OCI-LY3 (cell line): ENCODE data around the gene GALNT11.
"Not testable (repeated sequence)": the region's sequence is repeated elsewhere in the genome, so short reads cannot be mapped to it uniquely, and the experiment has no call there.

Experiments
- H2AFZ ChIP-seq: fragments of 200-600, 300-600 bp; shearing (Covaris generic); 2 replicates; pipeline ENCODE4 v1.6.0; 2014; ENCODE audit warnings: antibody characterized with exemption, low read depth, low read length
- H3K27ac ChIP-seq: fragments of 200-600, 300-600 bp; sonication (generic); 2 replicates; pipeline ENCODE4 v1.5.1; 2014; ENCODE audit warnings: mild to moderate bottlenecking, low read length, moderate library complexity, mixed read lengths
- H3K27me3 ChIP-seq: fragments of 200-600, 300-600 bp; sonication (generic); 2 replicates; pipeline ENCODE4 v1.6.1; 2014; ENCODE audit warnings: low read depth, low read length, mixed read lengths
- H3K36me3 ChIP-seq: fragments of 200-600, 300-600 bp; sonication (generic); replicated peaks from 2 replicates; pipeline ENCODE3; 2014; ENCODE audit warnings: low read depth, low read length, mixed read lengths
- H3K4me1 ChIP-seq: fragments of 300-600, 200-600 bp; sonication (generic); 2 replicates; pipeline ENCODE4 v1.6.1; 2014; ENCODE audit warnings: low read length, mixed read lengths
- H3K4me2 ChIP-seq: fragments of 200-600, 300-600 bp; sonication (generic); 2 replicates; pipeline ENCODE4 v1.6.1; 2014; ENCODE audit warnings: low read length, mixed read lengths
- H3K4me3 ChIP-seq: fragments of 300-600, 200-600 bp; sonication (generic); 2 replicates; pipeline ENCODE4 v1.5.1; 2014; ENCODE audit warnings: antibody characterized with exemption, mild to moderate bottlenecking, low read length, moderate library complexity
- H3K79me2 ChIP-seq: fragments of 300-600, 200-600 bp; shearing (Covaris generic); 2 replicates; pipeline ENCODE4 v1.6.1; 2014; ENCODE audit warnings: mild to moderate bottlenecking, low read length, mixed read lengths
- H3K9ac ChIP-seq: fragments of 300-600, 200-600 bp; shearing (Covaris generic); 2 replicates; pipeline ENCODE4 v1.6.0; 2014; ENCODE audit warnings: mild to moderate bottlenecking, low read length, moderate library complexity
- H3K9me3 ChIP-seq: fragments of 200-600, 300-600 bp; shearing (Covaris generic); 2 replicates; pipeline ENCODE4 v1.6.1; 2014; ENCODE audit warnings: low read length, mixed read lengths; ENCODE audit not compliant: insufficient read depth
- H4K20me1 ChIP-seq: fragments of 200-600, 300-600 bp; sonication (generic); 2 replicates; pipeline ENCODE4 v1.6.1; 2016; ENCODE audit warnings: low read length, mixed read lengths; ENCODE audit not compliant: insufficient read depth
- CTCF ChIP-seq: fragments of 200-600, 300-600 bp; sonication (generic); IDR thresholded peaks from 2 replicates; pipeline ENCODE4 v1.5.1; 2014; ENCODE audit warnings: antibody characterized with exemption, low read length, low read depth
- EZH2phosphoT487 ChIP-seq: fragments of 200-600 bp; shearing (Covaris generic); IDR thresholded peaks from 2 replicates; pipeline ENCODE4 v1.6.1; 2018; ENCODE audit warnings: antibody characterized with exemption, mixed run types, low read depth

Gene GALNT11

DNA sequence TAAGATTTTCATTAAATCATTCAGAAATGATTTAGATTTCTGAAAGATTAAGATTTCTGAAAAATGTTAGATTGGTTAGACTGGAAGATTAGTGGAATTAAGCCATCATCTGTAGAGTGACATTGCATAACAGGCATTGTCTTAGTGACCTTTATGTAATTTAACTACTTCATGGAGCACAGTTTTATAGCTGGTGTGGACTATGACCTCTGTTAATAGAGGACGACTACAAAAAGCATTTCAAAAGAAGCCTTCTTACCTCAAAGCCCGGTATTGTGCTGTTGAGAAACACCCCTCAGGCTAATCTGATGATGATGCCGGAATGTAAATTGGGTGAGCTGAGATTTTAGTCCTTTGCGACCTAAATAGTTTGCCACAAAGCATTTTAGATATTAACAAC, 55.6 kb downstream of the GALNT11 start:
- TF ChIP-seq EZH2phosphoT487 (no peak), CTCF (no peak)

DNA sequence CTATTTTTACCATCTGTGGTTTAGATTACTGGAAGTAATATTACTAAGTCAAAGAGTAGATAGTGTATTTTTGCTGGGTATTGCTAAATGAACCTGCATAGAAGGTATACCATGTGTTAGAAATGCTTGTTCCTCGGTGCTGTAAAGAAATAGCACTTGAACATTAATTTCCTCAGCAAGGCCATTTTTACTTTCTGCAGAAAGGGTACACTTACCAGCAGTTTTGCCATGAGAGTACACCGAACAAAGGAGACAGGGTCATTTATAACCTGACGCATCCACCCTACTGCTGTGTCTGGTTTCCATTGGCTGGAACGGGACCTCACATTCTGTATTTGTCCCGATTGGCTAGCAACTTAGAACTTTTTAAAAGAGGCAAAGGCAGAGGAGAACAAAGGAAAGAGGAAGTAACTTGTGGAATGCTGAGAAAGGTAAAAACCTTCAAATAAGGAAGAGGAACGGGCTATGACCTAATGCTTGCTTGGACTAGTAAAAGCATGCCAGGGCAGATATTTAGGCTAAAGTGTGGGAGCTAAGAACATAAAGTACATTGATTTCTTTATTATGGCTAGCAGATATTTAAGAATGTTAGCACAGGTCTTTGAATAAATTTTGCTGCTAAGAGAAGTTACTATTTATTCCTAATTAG, 56.7 kb downstream of the GALNT11 start:
- not testable (repeated sequence) for H2AFZ ChIP-seq, H3K9ac ChIP-seq, H3K4me2 ChIP-seq, H3K27ac ChIP-seq, H3K79me2 ChIP-seq, H4K20me1 ChIP-seq, H3K4me1 ChIP-seq, H3K4me3 ChIP-seq, H3K9me3 ChIP-seq, H3K36me3 ChIP-seq, H3K27me3 ChIP-seq

More for the DNA sequence above, 55.6 kb downstream of the GALNT11 start:
- Histone ChIP-seq H2AFZ (no peak overlapping the region), H3K4me2 (no peak overlapping the region), H3K9ac (no peak overlapping the region), H3K36me3 (no peaks in the 10 kb centered on the region), H3K9me3 (no peaks in the 10 kb centered on the region), H4K20me1 (no peaks in the 10 kb centered on the region), H3K27ac (no peak overlapping the region), H3K27me3 (peaks cover 5% of the 10 kb centered on the region; the same call in 1 of the 2 replicates), H3K79me2 (no peaks in the 10 kb centered on the region), H3K4me1 (no peaks in the 10 kb centered on the region), H3K4me3 (no peak overlapping the region)

- Histone ChIP-seq H2AFZ (no peak overlapping the region), H3K9ac (no peak overlapping the region), H3K9me3 (peaks cover 6% of the 10 kb centered on the region; the same call in 1 of the 2 replicates), H3K4me2 (no peak overlapping the region), H3K36me3 (no peaks in the 10 kb centered on the region), H3K4me3 (no peak overlapping the region), H3K4me1 (no peaks in the 10 kb centered on the region), H3K79me2 (no peaks in the 10 kb centered on the region), H4K20me1 (no peaks in the 10 kb centered on the region), H3K27ac (no peak overlapping the region), H3K27me3 (no peaks in the 10 kb centered on the region)
- TF ChIP-seq EZH2phosphoT487, result no peak
- no peak for TF ChIP-seq CTCF
These were observed 59.7 kb downstream of the GALNT11 start for GRCh38 chr7:152085131-152085530.

DNA sequence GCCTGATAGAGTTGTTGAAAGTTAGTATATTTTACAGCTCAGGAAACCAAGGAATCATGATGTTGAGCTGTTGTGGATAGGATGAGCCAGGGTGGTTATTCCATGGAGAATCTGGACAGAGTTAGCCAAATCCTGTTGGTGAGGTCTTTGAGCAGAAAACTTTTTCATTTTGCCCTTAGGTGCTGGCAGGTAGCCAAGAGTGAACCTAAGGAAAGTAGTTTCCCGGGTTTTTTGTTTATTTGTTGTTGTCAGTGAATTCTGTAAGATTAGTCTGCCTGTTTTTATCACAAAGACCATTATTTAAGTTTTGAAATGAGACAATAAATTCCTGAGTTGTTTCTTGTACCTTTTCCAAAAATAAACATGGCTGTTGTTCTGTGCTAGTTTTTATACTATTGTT, 61.0 kb downstream of the GALNT11 start:
- H3K27me3 ChIP-seq, result no peaks in the 10 kb centered on the region
- no peak overlapping the region for H3K27ac ChIP-seq
- no peaks in the 10 kb centered on the region for H3K79me2 ChIP-seq
- H3K4me2 ChIP-seq, result no peak overlapping the region
- H3K9me3 ChIP-seq, result peaks cover 6% of the 10 kb centered on the region; the same call in 1 of the 2 replicates
- no peak overlapping the region for H3K9ac ChIP-seq
- no peaks in the 10 kb centered on the region for H4K20me1 ChIP-seq
- TF ChIP-seq EZH2phosphoT487 (no peak), CTCF (no peak)
- no peak overlapping the region for H2AFZ ChIP-seq
- no peaks in the 10 kb centered on the region for H3K36me3 ChIP-seq
- H3K4me3 ChIP-seq, result no peak overlapping the region
- no peaks in the 10 kb centered on the region for H3K4me1 ChIP-seq
